Measurements from ENCODE around the gene GRIN2A. TPM values are rescaled to one million over a fixed set of nuclear protein-coding genes. Genes with fewer than 3 reads are reported as not detected.

The GRIN2A gene
- total and polyA plus RNA-seq, 2 of the 8 experiments (the other 6 are each of a cell fraction or from before 2014, with no cell fraction given): 0.18 to 1.8 TPM

- no peak overlapping the region for H3K27ac ChIP-seq (ENCODE audit: low read depth, low read length)
- H2BK15ac ChIP-seq (ENCODE audit: low read length): no peak overlapping the region
- no peak overlapping the region for H4K8ac ChIP-seq (ENCODE audit: extremely low read depth, insufficient read depth, low read length)
- peaks cover 0 to 1% (median 0%) of the 10 kb centered on the region in 4 experiments; a peak in 1 of 7 replicates for H3K27me3 ChIP-seq (replicated peaks in 1 of 4; ENCODE audit: control insufficient read depth in 3 of 4, extremely low read depth in 1 of 4, insufficient read depth in 3 of 4, low read length in 3 of 4)
- ChIA-PET CTCF (ENCODE audit: partially characterized antibody) (interaction anchor here (1.2 kb wide), 1 partner anchor 34 kb away, joined by 3 read pairs; no protein-coding TSS in a partner anchor), POLR2A (ENCODE audit: partially characterized antibody) (no interaction called here)
- no peaks in the 10 kb centered on the region for H3K36me3 ChIP-seq (ENCODE audit: control insufficient read depth in 2 of 4, insufficient read depth in 4 of 4, low read length in 3 of 4)
- H3K79me2 ChIP-seq (ENCODE audit: control insufficient read depth in 1 of 2, insufficient read depth in 2 of 2, low read length in 2 of 2): no peaks in the 10 kb centered on the region
- H4K5ac ChIP-seq (ENCODE audit: insufficient read length, low read depth, low read length): no peak overlapping the region
- no peak overlapping the region for H3K4ac ChIP-seq (replicated peaks; ENCODE audit: insufficient read length, low read depth, low read length)
- no peak overlapping the region for H2BK120ac ChIP-seq (replicated peaks; ENCODE audit: low read depth, low read length)
- H2BK12ac ChIP-seq (ENCODE audit: low read depth, low read length): no peak overlapping the region
- no peak overlapping the region for H3K14ac ChIP-seq (ENCODE audit: insufficient read length)
- H3K18ac ChIP-seq (ENCODE audit: extremely low read depth, low read length): no peak overlapping the region
- H3K23ac ChIP-seq (ENCODE audit: insufficient read length): no peak overlapping the region
- H3K23me2 ChIP-seq (ENCODE audit: low read depth, low read length): no peaks in the 10 kb centered on the region
- no peak overlapping the region for H3K9ac ChIP-seq (replicated peaks in 1 of 4; ENCODE audit: extremely low read depth in 1 of 4, low read depth in 3 of 4, low read length in 3 of 4)
- no peak overlapping the region for H3K56ac ChIP-seq (replicated peaks; ENCODE audit: insufficient read length, low read depth, low read length)
- no peak overlapping the region for H2AK5ac ChIP-seq (ENCODE audit: low read depth, low read length)
- H3K9me3 ChIP-seq (ENCODE audit: insufficient read depth in 2 of 2, low read depth in 1 of 2, low read length in 1 of 2): peaks cover 0 to 10% of the 10 kb centered on the region in 2 experiments; a peak in 1 of 4 replicates
- no peaks in the 10 kb centered on the region for H4K20me1 ChIP-seq (replicated peaks in 1 of 2; ENCODE audit: control insufficient read depth in 1 of 2, insufficient read depth in 2 of 2, low read length in 2 of 2)
- no peak overlapping the region for H2BK20ac ChIP-seq (ENCODE audit: low read length)
- FAIRE-seq (no peak), DNase-seq (ENCODE audit: low read depth in 1 of 2, low spot score in 2 of 2) (no peak)
- no peak overlapping the region for H3K4me3 ChIP-seq (ENCODE audit: extremely low read depth in 1 of 4, insufficient read depth in 2 of 4, low read depth in 3 of 4, low read length in 4 of 4)
- H3K4me2 ChIP-seq (ENCODE audit: insufficient read depth in 1 of 2, low read depth in 2 of 2, low read length in 2 of 2): no peak overlapping the region
- no peak overlapping the region for H4K91ac ChIP-seq (replicated peaks; ENCODE audit: insufficient read length, low read length)
- H3K79me1 ChIP-seq (ENCODE audit: low read depth, low read length): no peaks in the 10 kb centered on the region
- H2BK5ac ChIP-seq (ENCODE audit: low read depth, low read length): no peak overlapping the region
- no peak overlapping the region for H2AFZ ChIP-seq (ENCODE audit: low read length)
- H3K4me1 ChIP-seq (replicated peaks in 1 of 4; ENCODE audit: control insufficient read depth in 3 of 4, insufficient read depth in 4 of 4, low read length in 3 of 4): no peaks in the 10 kb centered on the region
- TF ChIP-seq NRF1 (IDR thresholded peaks at IDR 0.05; ENCODE audit: low read depth, low read length): no peak
- TF ChIP-seq CBX5 (IDR thresholded peaks at IDR 0.05; ENCODE audit: low read depth, low read length): no peak
- no peak for TF ChIP-seq ASH2L (IDR thresholded peaks at IDR 0.05; ENCODE audit: low read length)
- TF ChIP-seq BRCA1 (IDR thresholded peaks at IDR 0.05; ENCODE audit: low read depth, low read length): no peak
- no peak for TF ChIP-seq RXRA (IDR thresholded peaks at IDR 0.05; ENCODE audit: insufficient read depth, low read depth, low read length)
- no peak for TF ChIP-seq TBP (IDR thresholded peaks at IDR 0.05; ENCODE audit: low read depth, low read length)
- TF ChIP-seq E2F6 (IDR thresholded peaks at IDR 0.05): no peak
- TF ChIP-seq KDM4A (IDR thresholded peaks at IDR 0.05; ENCODE audit: low read depth, low read length, severe bottlenecking): no peak
- TF ChIP-seq SP2 (IDR thresholded peaks at IDR 0.05; ENCODE audit: low read length): no peak
- no peak for TF ChIP-seq SUZ12 (IDR thresholded peaks at IDR 0.05; ENCODE audit: low read length)
- TF ChIP-seq SIX5 (IDR thresholded peaks at IDR 0.05; ENCODE audit: low read depth, low read length): no peak
- TF ChIP-seq ZNF274 (IDR thresholded peaks at IDR 0.05; ENCODE audit: borderline replicate concordance, extremely low read depth, low read length): no peak
- no peak for TF ChIP-seq EZH2 (IDR thresholded peaks at IDR 0.05; ENCODE audit: low read depth, low read length, severe bottlenecking)
- no peak for TF ChIP-seq TAF1 (IDR thresholded peaks at IDR 0.05; ENCODE audit: low read depth, low read length)
- TF ChIP-seq GABPA (IDR thresholded peaks at IDR 0.05; ENCODE audit: borderline replicate concordance, insufficient read depth, low read length): no peak
- TF ChIP-seq GTF2F1 (IDR thresholded peaks at IDR 0.05; ENCODE audit: borderline replicate concordance, low read depth, low read length): no peak
These were observed 79.1 kb downstream of the GRIN2A start for GRCh38 chr16:10103118-10103517.
